GM18498 (cell line): ENCODE measurements around the gene NR1H2.

Source experiments
- ATAC-seq: cut with Tn5 transposase; IDR thresholded peaks from one replicate; pipeline ENCODE4 v1.9.1; 2021; ENCODE audit warnings: mild to moderate bottlenecking, moderate library complexity; ENCODE audit not compliant: unreplicated experiment

NR1H2 gene

DNA sequence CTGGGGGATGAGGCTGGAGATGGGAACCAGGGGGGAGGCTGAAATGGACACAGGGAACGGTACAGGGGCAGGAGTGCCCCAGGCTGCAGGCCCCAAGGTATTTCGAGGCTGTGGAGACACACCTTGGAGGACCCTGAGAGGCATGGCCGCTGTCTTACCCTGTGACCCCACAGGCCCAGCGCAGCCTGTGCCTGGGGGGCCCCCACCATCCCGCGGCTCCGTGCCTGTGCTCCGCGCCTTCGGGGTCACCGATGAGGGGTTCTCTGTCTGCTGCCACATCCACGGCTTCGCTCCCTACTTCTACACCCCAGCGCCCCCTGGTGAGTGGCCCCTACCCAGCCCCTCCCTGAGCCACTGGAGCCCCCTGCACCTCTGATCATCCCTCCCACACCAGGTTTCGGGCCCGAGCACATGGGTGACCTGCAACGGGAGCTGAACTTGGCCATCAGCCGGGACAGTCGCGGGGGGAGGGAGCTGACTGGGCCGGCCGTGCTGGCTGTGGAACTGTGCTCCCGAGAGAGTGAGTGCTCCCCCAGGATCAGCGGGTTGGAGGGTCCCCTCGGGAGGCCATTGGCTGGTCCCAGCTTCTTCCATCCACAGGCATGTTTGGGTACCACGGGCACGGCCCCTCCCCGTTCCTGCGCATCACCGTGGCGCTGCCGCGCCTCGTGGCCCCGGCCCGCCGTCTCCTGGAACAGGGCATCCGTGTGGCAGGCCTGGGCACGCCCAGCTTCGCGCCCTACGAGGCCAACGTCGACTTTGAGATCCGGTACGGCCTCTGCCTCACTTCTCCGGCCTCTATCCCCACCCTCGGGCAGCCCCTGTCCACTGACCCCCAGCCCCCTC lies 25.6 kb downstream of the NR1H2 start:
- ATAC-seq = no peak

DNA sequence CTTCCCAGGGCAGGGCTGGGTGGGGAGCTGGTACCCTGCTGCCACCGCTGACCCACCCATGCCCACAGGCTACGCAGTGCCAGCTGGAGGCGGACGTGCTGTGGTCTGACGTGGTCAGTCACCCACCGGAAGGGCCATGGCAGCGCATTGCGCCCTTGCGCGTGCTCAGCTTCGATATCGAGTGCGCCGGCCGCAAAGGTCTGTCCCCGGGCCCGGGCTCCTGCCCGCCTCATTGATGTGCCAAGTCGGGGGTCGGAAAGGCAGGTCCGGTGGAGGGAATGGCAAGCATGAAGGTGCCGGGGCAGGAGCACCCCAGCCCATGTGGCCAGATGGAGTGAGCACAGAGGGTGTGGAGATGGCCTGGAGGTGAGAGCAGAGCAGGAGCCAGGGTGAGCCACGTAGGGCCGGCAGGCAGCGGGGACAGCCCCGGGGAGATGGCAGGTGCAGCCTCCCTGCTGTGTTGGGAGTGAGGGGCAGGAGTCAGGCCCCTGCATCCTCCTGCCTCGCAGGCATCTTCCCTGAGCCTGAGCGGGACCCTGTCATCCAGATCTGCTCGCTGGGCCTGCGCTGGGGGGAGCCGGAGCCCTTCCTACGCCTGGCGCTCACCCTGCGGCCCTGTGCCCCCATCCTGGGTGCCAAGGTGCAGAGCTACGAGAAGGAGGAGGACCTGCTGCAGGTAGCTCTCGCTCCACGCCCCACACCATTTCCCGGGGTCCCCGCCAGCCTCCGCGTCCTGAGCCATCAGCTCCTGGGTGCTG lies 26.5 kb downstream of the NR1H2 start:
- no peak for ATAC-seq

DNA sequence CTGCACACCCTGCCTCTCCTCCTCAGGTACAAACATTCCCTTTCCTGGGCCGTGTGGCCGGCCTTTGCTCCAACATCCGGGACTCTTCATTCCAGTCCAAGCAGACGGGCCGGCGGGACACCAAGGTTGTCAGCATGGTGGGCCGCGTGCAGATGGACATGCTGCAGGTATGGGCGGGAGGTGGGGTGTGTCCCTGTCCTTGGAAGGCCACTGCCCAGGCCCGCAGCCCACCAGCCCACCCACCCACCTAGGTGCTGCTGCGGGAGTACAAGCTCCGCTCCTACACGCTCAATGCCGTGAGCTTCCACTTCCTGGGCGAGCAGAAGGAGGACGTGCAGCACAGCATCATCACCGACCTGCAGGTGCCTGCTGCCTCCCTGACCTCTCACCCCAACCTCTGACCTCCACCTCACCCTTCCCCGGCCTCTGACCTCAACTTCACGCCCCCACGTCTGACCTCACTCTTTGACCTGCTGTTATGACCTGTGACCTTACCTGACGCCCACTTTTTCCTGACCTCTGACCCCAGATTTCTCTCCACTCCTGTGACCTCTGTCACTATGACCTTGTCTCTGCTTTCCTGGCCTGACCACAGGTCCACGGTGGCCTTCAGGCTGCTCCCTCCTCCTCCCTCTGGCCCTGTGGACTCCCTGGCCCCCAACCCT lies 30.0 kb downstream of the NR1H2 start:
- ATAC-seq = no peak

DNA sequence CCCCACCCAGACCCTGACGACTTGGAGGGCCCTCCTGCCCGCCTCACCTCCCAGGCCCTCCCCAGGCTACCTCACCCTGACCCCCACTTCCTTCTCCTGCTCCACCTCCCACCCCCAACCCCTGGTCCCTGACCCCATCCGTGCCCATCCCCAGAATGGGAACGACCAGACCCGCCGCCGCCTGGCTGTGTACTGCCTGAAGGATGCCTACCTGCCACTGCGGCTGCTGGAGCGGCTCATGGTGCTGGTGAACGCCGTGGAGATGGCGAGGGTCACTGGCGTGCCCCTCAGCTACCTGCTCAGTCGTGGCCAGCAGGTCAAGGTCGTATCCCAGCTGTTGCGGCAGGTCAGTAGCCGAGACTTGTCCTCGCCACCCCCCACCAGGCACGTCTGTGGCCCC lies 30.6 kb downstream of the NR1H2 start:
- ATAC-seq = no peak

DNA sequence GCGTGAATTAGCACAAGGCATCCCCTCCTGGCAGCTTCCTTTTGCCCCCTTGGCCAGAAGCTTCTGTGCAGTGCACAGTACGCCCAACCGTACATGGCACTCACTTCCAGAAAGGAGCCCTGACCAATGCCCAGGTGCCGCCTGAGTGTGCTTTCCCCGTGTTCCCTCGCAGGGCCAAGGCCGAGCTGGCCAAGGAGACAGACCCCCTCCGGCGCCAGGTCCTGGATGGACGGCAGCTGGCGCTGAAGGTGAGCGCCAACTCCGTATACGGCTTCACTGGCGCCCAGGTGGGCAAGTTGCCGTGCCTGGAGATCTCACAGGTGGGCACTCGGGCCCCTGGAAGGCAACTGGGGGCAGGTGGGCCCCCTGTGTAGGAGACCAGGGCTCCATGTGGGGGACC lies 33.1 kb downstream of the NR1H2 start:
- ATAC-seq = no peak

DNA sequence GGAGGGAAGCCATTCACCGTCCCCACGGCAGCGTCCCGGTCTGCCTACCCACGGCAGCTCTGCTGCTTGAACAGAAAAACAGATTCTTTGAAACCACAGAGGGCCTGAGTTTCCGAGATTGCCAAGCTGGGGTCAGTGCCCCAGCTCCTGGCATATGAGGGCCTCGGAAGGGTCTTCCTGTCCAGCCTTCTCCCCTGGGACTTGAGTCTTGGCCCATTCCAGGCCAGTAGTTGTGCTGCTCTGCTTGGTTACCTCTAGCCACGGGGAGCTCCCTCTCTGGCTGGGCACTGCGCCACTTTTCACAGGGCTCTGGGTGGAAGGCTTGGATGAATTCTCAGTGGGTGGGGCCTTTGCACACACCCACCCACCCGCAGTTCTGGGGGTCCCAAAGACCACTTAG lies 33.9 kb downstream of the NR1H2 start:
- no peak for ATAC-seq

DNA sequence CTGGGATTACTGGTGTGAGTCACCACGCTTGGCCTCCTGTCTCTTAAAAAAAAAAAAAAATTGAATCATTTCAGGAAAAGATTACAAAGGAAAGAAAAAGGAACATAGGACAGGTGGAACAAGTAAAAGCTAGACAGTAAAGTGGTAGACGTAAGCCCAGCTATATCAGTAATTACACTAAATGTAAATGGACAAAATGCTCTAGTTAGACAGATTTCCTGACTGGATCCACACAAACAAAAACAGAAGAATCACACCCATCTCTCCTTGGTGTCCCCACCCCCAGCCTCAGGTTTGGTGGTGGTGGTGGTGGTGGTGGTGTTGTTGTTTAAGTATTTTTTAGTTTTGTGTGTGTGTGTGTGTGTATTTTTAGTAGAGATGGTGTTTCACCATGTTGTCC lies 36.2 kb downstream of the NR1H2 start:
- no peak for ATAC-seq

DNA sequence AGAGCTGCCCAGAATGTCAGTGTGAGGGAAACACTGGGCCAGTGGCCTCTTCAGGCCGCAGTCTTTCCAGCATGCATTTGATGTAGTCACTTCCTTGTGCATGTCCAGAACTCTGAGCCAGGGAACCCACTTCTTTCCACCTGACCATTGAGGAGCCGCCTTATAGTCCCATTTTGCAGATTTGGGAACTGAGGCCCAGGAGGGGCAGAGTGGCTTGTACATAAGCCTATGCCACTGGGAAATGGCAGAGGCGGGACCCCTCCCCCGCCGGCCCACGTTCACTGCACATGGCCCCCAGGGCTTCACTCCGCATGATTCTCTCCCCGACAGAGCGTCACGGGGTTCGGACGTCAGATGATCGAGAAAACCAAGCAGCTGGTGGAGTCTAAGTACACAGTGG lies 36.8 kb downstream of the NR1H2 start:
- ATAC-seq = no peak

DNA sequence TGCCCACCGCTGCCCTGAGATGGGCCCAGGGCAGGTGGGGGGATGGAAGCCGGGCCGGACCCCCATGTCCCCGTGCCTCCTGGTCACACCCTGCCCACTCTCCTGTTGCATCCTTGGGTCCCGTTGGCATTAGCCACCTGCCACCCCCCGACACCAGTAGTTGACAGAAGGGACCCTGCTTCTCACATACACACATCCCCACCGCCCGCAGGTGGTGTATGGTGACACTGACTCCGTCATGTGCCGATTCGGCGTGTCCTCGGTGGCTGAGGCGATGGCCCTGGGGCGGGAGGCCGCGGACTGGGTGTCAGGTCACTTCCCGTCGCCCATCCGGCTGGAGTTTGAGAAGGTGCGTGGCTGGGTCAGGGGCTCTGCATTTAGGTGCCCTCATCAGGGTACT lies 37.3 kb downstream of the NR1H2 start:
- ATAC-seq = no peak

DNA sequence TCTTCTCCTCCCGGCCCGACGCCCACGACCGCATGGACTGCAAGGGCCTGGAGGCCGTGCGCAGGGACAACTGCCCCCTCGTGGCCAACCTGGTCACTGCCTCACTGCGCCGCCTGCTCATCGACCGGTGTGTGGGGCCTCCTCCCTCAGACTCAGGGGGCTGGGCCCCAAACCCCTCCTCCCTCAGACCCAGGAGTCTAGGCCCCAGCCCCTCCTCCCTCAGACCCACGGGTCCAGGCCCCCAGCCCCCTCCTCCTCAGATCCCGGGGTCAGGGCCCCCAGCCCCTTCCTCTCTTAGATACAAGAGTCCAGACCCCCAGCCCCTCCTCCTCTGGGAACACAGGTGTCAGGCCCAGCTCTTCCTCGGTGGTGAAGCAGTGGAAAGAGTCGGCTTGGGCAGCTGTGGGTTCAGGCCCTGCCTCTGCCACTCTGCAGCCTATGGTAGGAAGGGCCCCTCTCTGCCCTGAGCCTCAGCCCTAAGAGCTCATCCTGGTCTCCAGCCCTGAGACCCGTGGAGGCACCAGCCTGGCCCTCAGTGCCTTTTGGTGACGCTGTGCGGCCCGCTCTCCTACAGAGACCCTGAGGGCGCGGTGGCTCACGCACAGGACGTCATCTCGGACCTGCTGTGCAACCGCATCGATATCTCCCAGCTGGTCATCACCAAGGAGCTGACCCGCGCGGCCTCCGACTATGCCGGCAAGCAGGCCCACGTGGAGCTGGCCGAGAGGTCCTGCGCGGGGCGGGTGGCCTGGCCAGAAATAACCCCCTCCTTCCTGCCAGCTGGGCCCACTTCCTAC lies 38.8 kb downstream of the NR1H2 start:
- peak; percentile 35 for ATAC-seq

DNA sequence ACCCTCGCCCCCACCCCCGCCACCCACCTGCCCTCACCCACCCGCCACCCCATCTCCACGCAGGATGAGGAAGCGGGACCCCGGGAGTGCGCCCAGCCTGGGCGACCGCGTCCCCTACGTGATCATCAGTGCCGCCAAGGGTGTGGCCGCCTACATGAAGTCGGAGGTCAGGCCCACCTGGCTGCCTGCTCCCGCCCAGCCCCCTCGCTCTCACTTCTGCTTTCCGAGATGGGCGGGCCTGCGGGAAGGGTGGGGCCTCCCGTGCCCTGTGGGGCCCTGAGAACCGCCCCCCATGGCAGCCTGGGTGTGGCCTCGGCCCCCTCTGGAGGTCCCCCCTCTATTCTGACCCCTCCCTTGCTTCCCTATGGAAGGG lies 39.4 kb downstream of the NR1H2 start:
- peak; percentile 57 for ATAC-seq

DNA sequence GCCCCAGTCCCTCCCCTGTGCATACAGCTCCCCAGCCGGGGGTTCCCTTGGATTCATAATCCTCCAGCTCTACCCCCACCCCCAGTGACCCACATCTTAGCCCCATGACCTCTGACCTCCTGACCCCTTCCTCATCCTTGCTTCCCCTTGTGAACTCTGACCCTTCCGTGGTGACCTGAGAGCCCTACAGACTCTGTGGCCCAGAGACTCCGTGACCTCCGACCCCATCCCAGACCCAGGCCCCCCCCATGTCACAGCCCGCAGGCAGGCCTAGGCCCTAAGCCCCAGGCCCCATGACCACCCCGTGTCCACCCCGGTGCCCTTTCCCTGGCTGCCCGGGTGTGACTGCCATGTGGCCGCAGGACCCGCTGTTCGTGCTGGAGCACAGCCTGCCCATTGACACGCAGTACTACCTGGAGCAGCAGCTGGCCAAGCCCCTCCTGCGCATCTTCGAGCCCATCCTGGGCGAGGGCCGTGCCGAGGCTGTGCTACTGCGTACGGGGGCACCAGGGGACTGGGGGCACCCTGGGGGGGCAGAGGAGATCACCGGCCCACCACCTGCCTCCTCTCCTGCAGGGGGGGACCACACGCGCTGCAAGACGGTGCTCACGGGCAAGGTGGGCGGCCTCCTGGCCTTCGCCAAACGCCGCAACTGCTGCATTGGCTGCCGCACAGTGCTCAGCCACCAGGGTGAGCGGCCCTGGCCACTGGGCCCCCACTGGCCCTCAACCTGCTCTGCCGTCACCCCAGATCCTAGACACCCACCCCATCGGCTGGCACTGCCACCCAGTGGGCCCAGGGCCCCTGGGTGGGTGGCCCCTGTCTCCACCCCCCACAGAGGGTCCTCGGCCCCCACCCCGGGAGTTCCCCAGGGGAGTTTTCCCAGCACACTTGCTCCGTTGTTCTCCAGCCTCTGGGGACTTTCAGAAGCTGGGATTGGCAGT lies 40.0 kb downstream of the NR1H2 start:
- ATAC-seq = no peak

DNA sequence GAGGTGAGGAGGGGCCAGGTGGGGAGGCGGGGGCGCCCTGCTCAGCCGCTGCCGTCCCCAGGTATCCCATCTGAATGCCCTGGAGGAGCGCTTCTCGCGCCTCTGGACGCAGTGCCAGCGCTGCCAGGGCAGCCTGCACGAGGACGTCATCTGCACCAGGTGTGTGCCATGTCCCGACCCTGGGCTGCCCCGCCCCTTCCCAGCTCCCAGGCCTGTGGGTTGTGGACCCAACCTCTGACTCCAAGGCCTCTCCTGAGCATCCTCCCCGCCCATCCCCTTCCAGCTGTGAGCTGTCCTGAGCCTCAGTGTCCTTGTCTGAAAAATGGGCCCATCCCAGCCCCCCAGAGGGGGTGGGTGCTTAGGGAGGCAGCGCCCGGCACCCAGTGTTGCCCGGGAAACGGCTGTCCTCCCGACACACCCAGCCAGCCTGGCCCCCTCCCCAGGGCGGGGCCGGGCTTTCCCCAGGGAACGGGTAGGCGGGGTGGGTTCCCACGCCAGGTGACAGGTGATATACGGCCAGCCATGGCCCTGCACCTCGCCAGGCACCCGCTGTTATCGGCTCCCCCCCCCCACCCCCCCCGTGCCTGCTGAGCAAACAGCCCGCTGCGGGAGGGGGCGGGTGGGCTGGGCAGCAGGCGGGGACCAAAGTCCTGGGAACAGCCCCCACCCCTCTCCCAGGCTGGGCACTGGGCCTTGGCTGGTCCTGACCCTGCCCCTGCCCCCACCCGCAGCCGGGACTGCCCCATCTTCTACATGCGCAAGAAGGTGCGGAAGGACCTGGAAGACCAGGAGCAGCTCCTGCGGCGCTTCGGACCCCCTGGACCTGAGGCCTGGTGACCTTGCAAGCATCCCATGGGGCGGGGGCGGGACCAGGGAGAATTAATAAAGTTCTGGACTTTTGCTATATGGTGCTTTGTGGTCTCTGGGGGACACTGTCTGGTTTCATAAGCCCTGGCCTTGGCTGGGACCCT lies 41.1 kb downstream of the NR1H2 start:
- no peak for ATAC-seq

DNA sequence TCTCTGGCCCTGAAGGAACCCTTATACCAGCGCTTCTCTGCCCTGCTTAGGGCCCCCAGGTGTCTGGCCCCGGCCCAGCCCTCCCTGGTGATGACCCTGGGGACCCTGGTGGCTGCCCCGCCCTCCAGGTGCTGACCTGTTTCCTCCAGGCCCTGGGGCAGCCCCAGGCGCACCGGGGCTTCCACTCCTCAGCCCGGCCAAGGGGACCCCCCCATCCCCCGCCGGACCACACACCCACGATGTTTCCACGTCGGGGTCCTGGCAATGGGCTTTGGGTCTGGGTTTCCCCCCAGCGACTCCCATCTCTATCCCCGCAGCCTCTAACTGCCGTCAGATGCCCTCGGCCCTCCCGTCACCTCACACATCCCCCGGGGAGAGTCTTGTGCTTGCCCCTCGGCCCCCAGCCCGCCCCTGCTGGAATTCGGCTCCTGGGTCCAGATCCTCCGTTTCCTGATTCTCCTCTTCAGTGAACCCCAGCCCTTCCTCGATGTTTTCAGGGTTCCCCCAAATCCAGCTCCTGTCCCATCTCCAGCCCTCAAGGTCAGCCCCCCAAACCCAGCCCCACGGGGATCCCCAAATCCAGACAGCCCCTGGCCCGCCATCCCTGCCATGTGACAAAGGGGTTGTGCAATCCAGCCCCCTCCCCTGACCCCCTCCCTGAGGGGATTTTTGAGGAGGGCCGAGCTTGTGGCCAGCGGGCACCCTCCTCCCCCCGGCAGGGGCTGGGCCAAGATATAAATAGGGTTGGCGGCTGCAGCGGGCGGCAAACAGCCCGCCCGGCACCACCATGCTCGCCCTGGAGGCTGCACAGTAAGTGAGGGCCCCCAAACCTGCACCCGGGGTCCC lies 42.1 kb downstream of the NR1H2 start, which contains the start of gene SPIB:
SPIB (plus strand) TSS at position 763 of the 846 bp plus-strand sequence; CDS start at position 788, 25 bp downstream.
- no peak for ATAC-seq

DNA sequence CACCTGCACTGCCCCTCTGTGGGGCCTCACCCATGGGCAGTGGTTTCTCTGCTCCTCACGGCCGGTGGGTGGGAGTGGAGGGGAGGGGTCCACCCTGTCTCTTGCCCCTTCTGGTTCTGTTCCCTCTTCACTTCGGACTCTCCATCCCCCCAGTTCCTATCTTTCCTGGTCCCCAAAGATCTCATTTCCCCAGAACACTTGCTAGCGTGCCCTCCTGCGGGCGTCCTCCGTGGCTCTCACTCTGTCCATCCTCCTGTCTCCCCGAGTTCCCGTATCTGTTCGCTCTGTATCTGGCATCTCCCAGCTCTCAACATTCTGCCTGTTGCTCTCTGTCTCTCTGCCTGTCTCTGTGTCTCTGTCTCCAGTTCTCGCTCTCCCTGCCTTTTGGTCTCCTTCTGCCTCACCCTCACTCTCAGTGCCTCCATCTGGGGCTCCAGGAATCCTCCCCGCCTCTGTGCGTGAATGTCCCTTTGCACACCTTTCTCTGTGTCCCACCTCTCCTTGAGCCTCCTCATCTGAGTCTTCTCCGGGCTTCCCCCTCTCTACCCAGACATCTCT lies 42.8 kb downstream of the NR1H2 start:
- no peak for ATAC-seq

DNA sequence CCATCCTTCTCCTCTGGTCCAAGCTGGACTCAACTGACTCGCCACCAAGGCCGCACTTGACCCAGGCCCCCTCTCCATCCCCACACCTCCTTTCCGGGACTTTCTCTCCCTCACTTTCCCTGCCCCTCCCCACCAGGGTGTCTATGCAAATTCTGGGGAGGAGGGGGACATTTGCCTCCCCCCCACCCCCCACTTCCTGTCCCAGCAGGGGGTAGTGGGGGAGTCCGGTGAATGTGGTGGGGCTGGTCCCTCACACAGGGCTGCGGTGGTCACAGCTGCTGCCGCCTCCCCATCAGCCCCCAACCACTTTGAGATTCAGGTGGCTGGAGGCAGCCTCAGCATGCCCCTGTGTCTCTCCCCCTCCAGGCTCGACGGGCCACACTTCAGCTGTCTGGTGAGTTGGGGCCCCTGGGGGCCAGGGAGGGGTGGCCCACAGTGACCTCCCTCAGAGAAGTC lies 43.4 kb downstream of the NR1H2 start:
- ATAC-seq = no peak

DNA sequence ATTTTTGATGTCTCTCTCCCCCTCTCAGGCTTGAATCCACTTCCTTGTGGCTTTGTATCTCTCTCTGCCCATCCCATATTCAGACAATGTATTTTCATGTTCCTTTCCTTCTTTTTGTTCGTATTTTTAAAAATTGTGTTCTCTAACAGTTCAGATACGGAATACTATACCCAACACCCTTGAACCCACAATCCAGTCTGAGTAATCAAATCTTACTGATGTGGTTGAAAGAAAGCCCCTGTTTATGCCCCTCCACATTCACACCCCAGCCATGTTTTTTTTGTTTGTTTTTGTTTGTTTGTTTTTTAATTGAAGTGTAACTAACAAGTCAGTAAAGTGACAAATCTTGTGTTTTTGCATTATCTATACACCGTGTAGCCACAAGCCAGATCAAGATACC lies 43.9 kb downstream of the NR1H2 start:
- no peak for ATAC-seq
